ENCODE results near the gene CCL5.
"Not testable (repeated sequence)": the region's sequence is repeated elsewhere in the genome, so short reads cannot be mapped to it uniquely, and the experiment has no call there.

The CCL5 gene

DNA sequence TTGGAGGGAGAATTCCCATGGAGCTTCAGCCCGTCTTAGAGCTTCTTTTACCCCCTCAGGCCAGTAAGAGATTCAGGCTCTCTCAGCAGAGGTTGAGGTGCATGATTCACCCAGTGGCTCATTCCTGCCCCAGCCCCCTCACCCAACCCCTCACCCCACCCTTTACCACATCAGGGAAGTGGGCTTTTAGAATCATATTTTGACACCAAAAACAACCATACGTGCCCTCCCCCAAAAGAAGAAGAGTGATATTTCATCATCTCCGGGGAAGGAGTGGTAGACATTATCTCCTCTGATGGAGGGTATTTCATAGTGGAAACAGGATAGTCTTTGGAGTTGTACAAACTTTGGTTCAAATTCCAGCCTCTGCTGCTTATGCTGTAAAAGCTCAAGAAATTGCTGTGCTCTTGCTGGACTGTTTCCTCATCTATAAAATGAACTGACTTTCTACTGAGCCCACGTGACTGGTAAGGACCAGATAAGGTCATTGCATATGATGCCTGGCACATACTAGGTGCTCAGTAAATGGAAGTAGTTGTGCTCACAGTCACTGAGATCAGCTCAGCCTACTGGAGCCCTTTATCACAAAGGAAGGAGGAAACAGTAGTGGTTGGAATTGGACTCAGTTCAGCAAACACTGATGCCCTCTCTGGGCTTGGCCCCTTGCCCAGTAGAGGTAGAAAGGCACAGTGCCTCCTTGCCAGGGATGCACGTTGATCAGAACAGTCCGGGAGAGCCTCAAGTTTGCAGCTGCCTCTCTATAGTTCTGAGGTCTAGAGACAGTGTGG lies 18.3 kb upstream of the CCL5 start:
- no peak for DNase-seq (ENCODE audit: low read depth)

DNA sequence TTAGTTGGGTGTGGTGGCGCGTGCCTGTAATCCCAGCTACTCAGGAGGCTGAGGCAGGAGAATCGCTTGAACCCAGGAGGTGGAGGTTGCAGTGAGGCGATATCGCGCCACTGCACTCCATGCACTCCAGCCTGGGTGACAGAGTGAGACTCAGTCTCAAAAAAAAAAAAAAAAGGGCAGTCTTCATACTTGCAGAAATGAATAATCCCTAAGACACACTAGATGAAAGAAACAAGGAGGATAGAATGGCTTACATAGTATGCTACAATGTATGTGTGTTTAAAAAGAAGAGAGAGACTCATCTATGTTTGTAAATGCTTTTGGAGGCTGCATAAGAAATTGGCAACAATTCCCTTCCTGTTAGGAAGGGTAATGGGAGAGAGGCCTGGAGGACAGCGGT lies 17.6 kb upstream of the CCL5 start:
- not testable (repeated sequence) for DNase-seq (ENCODE audit: low read depth)

DNA sequence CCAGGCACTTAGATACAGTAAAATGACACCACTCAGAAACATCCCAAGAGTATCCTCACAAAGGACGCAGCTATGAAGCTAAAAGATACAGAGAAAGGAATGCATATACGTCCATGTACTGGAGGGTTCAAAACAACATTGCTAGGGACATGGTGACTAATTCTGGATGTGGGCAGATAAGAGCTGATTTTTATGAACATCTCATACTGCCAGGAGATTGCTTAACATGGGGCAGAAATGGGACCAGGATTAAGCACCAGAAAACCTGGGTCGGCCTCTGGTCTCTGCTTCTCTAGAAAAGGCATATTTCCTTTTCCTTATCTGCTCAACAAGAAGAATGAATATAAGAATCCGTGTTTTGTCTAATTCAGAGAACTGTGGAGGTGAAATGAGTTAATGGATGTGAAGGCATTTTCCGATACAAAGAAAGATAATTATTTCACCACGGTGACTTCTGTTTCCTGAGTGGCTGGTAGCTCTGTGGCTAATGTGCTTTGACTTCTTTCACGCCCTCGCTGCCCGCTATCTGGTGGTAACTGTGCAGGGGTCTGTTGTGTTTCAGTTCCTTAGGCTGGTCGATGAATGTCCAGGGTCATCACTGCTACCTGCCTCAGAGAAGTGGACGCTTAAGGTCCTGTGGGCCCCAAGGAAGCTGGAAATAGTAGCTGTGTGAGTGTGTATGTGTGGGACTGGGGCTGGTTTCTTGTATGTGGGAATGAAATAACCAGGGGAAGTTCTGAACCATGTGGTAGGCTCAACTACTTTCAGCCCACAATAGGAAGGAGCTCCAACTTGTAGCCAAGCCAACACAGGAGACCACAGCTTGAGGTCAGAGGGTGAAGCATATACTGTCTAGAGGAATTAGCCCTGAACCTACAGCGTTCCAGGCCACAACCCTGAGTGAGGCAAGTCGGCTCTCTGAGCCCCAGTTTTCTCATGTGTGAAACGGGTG lies 15.8 kb upstream of the CCL5 start:
- peak; percentile 74 for DNase-seq (ENCODE audit: low read depth)

DNA sequence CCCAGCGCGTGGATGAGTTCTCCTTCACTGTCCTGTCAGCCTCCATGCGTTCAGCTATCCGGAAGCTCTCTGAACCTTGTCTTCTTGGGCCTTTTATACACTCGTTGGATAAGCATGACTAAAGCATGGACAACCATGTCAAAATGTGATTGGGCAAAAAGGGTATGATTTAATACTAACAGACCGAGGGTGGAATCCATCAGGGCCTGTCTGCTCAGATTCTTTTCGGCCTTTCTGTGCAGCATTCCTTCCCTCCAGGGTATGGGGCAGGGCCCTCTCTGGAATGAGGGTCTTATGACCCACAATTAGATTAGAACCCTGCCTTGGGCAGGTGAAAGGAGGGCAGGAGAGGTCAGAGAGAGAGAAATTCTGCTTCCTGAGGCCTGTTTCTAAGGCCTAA lies 14.0 kb upstream of the CCL5 start:
- no peak for DNase-seq (ENCODE audit: low read depth)

DNA sequence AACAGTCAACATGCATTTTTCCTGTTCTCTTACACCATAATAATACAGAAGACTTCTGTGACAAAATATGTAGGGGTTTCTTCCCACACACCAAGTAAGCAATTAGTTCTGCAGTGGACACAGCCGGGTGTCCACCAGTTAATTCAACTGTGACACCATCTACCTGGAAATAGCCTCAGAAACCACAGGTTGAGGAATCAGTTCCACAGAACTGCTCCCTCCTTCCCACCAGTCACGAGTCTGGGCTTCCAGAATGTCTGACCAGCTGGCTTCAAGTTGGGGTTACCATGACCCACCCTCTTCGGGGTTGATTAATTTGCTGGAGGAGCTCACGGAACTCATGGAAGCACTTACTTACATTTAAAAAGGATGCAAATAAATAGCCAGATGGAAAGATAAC lies 13.6 kb upstream of the CCL5 start:
- DNase-seq (ENCODE audit: low read depth), result no peak

DNA sequence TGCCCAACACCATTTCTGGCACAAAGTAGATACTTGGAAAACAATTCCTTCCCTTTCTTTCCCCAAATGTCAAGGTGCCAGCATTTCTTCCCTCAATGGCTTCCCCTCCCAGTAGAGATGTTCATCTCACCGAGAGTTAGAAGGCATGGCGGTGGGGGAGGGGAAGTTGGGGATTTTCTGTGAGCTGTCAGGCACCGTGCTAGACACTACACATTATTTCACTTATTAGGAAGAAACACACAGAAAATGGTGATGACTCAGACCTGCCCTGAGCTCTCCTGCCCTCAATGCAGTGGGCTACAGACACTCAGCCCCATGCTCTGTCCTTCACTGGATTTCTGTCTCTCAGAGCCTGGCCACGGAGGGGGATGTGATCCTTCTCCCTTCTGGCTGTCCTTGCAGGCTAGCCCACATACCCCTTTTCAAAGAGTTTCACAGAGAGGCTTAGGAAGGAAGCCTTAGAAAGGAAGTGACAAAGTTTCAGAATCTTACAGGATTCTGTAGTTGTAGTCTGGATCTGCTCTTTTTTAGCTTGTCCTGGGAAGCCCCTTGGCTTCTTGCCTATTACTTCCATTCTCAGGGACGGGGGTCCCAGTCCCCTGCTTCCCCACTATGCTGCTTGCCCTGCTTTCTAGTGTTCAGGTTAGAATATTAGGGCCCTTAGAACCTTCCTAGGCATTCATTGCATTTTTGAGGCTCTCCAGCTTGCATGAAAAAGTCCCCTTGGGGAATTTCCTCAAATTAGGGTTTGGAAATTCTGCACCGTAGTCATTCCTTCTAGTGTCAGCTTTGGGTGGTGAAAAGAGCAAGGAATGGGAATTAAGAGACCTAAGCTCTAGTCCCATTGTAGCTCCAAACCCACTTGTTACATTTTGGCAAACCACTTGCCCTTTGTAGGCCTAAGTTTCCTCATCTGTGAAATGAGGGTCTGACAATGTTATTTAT lies 12.2 kb upstream of the CCL5 start:
- DNase-seq (ENCODE audit: low read depth), result no peak

DNA sequence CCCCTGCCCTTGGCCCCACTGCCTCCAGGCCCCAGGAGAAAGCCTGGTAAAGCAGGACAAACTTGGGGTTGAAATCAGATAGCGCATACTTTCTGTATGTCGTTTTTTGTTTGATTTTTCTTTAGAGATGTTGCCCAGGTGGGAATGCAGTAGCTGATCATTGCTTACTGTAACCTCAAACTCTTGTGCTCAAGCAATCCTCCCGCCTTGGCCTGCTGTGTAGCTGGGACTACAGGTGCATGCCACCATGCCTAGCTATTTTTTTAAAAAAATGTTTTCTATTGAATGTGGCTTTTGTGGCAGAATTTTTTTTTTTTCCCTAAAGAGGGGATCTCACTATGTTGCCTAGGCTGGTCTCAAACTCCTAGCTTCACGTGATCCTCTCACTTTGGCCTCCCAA lies 11.1 kb upstream of the CCL5 start:
- DNase-seq (ENCODE audit: low read depth), result no peak

DNA sequence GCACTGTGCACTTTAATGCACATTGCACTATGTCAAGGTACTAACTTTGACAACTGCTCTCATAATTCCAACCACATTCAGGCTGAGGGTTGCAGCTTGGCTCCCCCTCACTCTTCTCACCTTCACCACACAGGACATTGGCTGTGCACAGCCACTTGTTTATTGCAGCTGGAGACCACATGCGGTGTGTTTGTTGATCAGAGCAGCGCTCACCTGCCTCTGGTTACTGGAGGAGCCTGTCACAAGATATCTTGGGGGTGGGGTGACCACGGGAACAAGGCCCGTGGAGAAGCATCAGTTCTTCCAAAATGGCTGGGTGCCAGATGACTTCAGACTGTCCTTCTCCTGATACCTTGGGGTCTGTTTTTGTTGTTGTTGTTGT lies 10.6 kb upstream of the CCL5 start:
- no peak for DNase-seq (ENCODE audit: low read depth)

DNA sequence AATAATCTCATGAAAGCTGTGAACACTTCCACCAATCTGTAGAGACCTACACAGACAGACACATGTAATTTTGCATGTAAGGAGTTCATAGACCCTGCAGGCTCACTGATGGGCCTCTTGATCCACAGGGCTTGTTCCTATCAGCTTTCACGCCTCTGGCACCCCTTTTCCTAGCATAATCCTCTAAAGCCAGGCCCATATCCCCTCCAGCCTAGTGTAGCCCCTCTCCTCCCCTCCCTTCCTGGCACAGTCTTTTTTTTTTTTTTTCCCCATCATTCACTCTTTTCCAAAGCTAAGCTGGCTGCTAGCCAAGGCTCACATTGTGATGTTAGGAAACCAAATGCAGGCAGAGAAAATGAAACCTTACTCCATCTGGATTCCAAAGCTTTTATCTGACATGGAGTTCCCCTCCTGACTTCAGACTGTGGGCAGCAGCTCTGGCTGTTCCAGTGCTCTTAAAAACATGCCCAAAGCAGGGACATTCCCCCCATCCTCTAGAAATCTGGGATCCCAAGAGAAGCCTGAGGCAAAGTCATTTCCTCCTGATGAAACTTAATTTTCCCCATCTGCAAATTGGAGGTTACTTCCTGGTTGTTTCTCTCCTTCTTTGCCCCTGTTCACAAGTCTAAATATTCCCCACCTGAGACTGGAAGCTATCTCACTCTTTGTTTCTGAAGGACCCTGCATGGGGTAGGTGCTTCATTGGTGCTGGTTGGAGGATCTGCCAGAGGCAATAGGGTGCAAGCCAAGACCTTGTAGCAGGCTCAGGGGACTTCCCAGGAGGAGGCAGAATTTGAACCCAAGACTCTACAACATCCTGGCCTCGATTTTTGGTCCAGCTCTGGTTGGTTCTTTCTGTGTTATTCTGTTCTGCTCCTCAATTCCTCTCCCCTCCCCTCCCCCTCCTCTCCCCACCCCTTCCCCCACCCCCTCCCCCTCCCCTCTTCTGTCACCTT lies 9.9 kb upstream of the CCL5 start:
- no peak for DNase-seq (ENCODE audit: low read depth)

DNA sequence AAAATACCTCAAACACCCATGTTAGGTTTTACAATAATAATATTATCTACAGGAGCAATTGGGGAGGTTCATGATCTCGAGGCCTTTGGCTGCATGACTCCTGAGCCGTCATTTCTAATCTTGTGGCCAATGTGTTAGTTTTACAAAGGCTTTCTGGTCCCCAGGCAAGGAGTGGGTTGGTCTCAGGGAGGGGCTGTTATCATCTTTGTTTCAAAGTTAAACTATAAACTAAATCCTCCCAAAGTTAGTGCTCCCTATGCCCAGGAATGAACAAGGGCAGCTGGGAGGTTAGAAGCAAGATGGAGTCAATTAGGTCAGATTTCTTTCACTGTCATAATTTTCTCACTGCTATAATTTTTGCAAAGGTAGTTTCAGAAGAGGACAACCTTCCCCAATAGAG lies 9.1 kb upstream of the CCL5 start:
- DNase-seq (ENCODE audit: low read depth), result no peak

DNA sequence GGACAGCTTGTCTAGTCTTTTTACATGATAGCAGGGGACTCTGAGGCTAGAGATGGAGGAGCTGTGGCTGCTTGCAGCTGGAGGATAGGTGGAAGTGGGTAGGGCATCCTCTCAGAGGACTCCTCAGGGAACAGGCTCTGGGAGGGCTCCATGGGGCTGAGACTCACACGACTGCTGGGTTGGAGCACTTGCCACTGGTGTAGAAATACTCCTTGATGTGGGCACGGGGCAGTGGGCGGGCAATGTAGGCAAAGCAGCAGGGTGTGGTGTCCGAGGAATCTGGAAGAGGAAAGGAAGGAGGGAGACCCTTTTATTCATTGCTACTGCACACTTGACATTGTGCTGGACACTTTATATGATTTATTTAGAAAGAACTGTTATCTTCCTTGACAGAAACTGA lies 1.8 kb downstream of the CCL5 start:
- no peak for DNase-seq (ENCODE audit: low read depth)

DNA sequence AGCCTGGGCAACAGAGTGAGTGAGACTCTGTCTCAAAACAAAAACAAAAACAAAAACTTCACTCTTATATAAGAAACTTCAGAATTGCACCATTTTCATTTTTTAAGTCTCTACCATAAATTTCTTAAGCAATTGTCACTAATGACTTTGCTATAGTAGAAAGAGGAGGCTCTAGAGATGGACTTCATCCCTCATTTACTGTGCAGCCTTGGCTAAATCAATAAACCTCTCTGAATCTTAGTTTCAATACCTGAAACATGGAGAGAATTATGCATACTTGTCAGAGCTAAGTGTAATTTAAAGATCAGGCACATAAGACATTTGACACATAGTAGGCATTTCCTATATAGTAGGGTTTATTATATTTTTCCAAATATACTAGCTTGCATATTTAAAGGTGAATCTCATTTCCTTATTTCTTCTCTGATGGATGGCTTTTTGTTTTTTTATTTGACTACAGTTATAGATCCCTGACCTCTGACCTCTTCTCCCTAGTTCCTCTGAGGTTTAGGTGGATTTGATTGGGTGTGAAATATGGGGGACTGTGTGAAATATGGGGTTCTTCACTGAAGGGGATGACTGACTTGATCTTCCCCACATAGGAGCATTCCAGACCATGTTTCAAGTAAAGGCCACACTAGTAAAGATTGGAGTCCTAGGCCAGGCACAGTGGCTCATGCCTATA lies 2.7 kb downstream of the CCL5 start:
- no peak for DNase-seq (ENCODE audit: low read depth)

DNA sequence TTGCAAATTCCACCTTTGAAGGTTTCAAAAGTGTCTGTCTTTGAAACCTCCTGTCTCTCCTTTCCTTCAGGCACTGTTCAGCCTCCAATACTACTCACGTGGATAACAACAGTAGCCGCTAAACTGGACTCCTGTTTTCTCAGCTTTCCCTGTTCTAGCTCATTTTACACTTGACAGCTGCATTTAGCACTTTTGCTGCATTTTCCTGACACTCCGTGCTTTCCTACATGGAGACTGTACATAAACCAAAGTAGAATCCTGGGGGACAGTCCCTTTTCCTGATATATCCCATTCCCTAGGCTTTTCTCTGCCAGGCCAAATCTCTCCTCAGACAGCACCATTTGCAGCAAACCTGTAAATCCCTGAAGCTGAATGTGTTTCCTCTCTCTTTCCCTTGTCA lies 3.6 kb downstream of the CCL5 start:
- DNase-seq (ENCODE audit: low read depth), result no peak

DNA sequence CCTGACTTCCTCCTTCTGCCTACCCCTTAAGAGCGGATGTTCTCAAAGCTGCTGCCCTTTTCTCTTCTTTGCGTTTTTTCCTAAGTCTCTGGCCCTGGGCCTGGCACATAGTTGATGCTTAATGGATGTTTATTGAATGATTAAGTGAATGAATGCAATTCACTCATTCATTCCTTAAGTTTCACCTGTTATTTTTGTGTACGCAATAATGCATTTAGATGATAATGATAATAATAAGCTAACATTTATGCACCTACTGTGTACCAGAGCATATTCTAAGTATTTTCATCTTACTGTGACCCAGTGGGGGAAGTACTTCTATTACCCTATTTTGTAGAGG lies 4.4 kb downstream of the CCL5 start:
- no peak for DNase-seq (ENCODE audit: low read depth)

DNA sequence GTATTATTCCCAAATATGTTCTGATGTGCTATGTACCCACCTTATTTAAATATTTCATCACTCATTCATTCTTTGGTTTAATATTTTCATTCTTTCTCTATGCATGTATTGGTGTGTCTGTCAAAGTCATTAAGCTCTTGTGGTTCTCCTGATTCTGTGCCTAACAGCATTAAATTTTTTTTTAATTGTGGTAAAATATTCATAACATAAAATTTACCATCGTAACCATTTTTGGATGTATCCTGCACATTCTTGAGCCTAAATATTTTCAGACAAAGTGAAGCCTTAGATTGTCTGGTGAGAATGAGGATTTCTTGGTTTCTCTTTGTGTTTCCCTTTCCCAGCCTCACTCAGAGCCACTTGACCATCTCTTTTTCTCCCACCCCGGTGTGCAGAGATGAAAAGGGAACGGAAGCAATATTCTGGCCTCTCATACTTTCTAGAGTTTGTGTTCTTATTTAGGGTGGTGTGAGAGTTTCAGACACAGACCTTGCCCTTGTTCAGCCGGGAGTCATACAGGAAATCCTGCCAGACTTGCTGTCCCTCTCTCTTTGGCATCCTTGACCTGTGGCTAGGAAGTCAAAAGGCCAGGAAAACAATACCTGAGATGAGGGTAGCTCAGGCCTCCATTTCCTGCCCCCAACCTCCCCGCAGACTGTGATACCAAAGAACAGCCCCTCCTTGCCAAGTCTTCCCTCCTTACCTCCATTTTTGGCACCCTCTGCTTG lies 4.9 kb downstream of the CCL5 start:
- no peak for DNase-seq (ENCODE audit: low read depth)

DNA sequence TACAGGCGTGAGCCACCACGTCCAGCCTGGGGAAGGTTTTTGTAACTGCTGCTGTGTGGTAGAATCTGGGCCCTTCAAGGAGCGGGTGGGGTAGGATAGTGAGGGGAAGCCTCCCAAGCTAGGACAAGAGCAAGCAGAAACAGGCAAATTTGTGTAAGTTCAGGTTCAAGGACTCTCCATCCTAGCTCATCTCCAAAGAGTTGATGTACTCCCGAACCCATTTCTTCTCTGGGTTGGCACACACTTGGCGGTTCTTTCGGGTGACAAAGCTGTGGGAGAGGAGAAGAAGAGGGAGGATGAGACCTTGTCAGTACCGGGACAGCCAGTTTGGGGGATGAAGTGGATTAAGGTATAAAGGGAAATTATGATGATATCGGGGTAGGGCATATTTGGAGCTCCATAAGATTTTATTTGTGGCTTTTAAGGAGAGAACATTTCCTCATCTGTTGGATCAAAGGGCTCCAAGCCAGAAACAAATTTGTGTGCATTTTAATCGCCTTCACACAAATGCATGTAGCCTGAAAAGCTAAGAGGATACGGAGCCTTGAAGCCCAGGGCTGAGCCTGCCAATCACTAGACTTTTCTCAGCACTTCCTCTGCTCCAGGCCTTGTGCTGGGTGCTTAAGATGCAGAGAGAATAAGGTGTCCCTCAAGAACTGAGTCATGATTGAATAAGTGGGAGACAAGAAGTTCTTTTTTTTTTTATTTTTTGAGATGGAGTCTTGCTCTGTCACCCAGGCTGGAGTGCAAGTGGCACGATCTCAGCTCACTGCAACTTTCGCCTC lies 7.8 kb downstream of the CCL5 start:
- DNase-seq (ENCODE audit: low read depth), result no peak

DNA sequence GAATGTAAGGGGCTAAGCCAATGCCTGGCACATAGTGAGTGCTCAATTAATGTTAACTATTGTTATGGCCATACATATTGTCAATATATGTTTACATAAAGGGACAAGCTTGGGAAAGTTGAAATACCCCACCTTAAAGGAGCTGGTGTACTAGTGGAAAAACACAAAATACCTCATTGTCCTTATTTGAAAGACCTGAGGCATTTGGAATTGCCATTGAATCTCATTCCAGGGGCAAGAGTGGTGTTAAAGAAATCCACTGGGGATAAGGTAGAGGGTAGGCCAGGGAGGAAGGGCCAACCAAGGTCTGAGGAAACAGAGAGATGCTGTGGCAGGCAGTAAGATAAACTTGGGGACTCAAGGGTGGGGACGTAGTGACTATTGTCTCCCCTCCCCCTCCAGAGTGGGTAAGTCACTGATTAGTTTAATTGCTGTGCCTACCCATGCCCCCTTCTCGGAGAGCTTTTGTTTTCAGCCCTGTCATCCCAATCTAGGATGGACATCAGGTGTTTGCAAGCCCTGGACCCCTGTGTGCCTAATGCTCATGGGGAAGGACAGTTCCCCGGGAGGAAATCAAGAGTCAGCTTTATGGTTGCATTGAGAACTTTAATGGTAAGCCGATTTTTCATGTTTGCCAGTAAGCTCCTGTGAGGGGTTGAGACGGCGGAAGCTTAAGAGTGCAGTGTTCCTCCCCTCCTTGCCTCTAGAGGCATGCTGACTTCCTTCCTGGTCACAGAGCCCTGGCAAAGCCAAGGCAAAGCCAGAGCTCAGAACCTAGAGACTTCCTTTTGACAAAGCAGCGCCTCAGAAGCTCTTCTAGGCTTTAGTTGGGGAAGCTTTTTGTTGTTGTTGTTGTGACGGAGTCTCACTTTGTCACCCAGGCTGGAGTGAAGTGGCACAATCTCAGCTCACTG lies 9.0 kb downstream of the CCL5 start:
- DNase-seq (ENCODE audit: low read depth), result no peak

DNA sequence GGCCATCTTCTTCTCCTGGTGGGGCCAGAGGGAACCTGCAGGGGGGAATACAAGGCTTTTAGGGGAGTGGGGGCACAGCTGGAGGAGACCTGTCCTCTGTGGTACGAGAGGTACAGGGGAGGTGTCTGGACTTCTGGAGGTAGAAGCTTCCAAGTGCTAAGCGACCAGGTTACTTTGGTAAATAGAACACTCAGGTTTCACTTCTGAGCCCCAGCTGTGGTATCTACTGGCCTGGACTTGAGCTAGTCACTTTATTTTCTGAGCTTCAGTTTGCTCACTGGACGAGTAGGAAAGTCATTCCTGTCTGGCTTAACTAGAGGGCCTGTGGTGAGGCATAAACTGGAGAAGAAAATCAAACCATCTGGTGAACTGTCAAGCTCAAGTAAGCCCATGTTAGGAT lies 11.4 kb downstream of the CCL5 start, which contains the start of gene HEATR9:
TSS of gene HEATR9 (minus strand) at position 155 of the 400 bp plus-strand sequence. CDS start at position 6, 149 bp downstream.
- DNase-seq (ENCODE audit: low read depth), result no peak

All from CMK (cell line).